HG03432 (cell line): Measurements from ENCODE around the gene SEMA4D.
A peak's percentile ranks its signal among the peaks of the same experiment; 100 is the strongest.

Experiments used
- ATAC-seq: cut with Tn5 transposase; IDR thresholded peaks from one replicate; pipeline ENCODE4 v1.9.1; 2021; ENCODE audit warnings: mild to moderate bottlenecking, moderate library complexity; ENCODE audit not compliant: unreplicated experiment

SEMA4D gene

DNA sequence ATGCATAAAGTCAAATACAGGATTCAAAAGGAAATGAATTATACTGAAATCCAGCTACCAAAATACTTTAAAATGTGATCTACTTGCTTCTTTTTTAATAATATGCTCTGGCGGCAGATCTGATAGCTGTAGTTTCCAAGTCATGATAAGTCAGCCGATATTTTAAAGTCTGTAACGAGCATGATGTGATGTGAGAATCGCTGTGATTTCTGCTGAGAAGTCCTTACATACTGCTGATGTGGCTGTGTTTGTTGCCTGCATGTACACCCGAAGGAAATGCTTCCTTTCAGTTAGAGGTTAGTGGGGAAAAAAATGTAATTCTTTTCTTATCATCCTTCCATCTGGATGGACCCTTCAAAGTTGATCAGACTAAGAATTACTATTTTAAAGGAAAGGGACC is 4.8 kb upstream of the SEMA4D start:
- ATAC-seq, result no peak

DNA sequence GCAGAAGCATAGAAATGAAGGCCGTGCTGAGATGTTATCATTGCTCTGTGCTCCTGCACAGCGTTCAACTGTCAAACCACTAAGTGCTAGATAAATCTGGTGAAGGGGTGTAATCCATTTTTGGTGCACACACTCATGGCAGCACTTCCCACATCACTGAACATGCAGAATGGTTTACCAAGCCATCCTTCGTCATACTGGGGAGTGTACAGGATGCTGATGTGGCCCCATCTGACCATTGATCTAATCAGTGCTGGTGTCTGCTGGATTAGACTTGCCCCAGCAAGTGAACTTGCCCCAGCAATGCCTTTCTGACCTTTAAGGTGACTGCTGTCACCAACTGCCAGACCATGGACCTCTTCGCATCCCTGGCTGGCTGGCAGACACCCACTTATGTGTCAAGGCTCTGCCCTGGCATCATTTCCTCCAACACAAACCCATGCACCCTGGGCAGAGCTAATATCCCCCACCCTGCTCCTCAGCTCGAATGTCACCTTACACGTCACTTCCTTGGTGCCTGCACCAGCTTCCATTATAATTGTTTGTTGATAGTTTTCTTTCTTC is 4.2 kb upstream of the SEMA4D start:
- ATAC-seq, result no peak

DNA sequence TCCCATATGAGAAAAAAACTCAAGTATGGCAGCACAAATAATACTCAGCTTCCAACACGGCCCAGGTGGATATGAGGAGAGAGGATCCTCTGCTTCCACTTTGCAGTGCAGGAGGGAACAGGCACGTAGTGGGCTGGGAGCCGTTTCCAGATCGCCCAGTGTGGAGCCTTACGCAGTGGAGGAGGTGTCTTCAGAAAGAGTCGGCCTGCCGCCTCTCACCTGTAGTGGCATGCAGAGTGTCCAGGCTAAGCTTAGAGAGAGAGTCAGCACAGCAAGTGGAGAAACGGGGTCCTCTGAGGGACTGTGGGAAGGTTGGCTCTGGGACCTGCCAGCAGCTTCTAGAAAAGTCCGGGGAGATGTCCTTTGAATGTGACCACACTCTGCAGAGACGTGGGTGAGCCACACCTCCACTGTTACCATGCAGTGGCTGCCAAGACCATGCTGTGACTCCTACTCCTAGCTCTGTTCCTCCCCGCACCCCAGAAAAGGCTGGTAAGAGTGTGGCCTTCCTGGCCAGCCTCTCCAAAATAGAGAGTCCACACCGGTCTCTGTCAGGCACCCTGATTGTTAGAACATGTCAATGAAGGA is 3.5 kb upstream of the SEMA4D start:
- ATAC-seq, result no peak

DNA sequence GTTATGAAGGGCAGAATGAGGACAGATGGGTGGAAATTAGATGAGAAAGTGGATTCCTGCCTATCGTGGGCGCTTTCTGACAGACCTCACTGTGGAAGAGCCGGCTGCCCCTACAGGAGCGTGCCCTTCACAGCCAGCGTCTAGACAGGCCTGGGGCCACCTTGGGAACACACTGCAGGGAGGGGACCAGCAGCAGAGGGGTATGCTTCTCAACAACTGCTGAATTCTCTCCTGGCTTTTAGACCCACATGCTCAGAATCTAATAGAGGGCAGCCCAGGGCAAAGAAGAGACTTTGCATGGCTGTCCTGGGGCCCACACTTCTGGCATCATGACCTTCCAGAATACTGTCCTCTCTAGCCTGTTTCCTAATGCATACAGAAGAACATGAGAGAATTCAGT is 2.1 kb upstream of the SEMA4D start:
- ATAC-seq, result no peak

DNA sequence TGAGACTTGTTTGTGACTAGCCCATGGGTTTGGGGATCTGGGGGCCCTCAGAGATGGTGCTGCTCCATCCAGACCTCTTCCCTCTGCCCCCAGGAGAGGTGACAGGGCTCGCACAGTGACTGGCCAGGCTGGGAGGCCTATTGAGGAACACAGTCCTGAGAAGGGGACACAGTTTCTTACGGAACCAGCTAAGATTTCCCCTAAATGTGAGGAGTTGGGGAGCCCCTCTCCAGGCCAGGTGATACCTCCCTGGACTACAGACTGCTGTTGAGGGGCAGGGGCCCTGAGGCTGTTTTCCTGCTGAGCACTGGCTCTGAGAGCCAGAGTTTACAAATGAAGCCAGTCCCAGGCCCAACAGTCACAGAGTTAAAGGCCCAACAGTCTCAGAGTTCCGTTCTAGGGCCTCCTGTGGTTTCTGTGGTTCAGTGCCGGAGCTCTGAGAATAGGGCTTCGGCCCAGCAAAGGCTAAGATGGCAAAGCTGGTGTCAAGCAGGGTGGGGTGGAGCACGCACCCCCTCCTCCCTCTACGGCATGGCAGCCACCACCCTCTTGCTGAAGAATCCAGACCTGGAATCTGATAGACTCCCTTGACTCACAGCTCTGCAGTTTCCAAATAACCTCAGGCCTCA is 1.1 kb upstream of the SEMA4D start:
- peak; percentile 36 for ATAC-seq

DNA sequence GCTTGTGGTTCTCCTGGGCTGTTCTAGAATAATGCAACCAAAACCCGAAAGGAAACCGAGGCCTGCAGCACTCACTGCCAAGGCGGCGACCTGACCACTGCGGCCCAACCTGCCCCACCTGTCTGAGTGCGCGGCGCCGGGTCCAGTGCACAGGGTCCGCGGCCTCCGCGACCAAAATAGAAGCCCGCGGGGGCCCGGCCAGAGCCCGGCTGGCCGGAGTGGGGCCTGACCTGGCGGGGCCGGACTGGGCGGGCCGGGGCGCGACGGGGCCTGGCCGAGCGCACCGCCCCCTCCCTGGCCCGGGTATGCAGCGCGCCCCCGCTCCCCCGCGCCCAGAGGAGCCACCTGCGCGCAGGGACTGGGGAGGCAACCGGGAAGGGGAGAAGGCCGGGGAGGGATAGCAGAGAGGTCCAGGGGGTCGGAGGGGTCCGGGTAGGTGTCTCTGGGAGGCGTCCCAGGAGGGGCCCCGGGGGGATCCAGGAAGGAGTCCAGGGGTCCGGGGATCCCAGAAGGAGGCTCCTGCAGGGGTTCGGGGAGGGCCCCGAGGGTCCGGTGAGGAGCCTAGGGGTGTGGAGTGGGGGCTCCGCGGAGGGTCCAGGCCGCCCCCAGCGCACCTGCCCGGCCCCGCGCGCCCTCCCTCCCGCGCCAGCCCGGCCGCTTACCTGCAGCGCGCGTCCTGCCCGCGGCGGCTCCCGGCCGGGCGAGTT is 503 bp downstream of the SEMA4D start:
- ATAC-seq, result peak; percentile 26

DNA sequence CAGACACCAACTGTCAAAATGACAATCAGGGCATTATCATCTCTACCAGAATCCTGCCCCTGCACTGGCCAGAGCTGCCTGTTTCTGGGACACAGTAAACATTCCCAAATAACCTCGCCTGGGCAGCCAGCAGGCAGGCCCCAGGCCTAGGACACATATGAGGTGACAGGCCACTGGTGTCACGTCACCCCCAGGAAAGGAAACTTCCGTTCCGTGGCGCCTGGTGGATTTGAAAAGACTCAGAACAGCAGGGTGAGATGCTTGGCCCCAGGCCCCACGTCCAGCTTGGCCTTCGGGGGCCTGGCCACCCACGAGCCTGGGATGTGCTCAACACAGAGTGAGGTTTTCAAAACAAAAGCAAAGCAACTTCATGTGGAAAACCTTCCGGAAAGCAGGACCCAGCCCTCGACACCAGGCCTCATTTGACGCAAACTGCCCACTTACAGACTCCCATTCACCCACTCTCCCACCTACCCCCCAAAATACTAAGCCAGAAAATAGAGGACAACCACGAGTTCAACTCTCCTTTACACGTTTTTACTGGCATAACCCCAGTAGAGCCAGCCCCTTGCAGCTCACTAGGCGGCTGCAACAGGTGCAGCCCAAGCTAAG is 1.2 kb downstream of the SEMA4D start:
- ATAC-seq, result no peak

DNA sequence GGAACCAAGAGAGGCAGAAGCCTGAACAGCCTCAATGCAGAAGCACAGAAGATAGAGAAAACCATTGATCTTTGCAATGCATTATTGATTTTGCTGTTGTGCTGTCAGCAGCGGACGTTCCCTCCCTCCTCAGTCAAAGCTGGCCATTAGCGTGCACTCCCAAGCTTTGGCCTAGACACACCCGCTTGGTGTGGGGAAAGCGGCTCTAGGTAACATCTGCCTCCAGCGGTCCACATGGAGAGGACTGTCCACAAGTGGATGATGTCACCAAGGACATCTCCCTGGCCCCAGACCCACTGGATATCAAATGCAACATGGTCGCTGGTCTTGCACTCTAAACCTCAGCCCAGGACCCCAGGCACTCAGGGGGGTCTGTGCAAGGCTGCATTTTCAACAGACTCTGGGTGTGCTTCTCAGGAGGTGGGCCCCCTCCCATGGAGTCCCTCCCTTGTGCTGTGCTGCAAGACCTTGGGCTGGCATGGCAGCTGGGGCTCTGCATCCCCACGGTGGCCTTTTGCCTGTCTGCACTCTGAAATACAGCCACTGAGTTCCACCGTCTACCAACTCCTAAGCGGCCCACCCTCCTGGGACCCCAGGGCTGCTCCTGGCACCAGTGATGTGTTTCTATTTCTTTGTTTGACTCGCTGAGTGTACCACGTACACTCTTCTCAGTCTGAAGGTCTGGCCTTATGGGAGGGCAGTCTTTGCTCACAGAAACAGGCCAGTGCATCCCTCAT is 1.9 kb downstream of the SEMA4D start:
- no peak for ATAC-seq

DNA sequence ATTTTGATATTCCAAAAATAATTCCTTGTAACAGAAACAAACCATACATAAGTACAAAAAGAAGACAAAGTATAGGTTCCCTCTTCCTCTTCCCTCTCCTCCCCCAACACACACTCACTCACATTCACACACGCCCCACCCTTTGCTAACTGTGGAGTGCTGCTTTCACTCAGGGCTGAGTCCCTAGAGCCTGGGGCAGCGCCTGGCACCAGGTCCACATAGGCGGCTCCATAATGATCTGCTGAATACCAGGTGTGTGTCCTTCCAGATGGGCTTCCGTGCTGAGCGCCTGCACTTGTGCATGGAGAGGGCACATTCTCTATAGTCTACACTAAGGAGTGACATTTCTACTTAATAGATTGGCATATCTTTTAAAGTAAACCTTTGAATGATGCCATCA is 3.7 kb downstream of the SEMA4D start:
- ATAC-seq, result no peak

DNA sequence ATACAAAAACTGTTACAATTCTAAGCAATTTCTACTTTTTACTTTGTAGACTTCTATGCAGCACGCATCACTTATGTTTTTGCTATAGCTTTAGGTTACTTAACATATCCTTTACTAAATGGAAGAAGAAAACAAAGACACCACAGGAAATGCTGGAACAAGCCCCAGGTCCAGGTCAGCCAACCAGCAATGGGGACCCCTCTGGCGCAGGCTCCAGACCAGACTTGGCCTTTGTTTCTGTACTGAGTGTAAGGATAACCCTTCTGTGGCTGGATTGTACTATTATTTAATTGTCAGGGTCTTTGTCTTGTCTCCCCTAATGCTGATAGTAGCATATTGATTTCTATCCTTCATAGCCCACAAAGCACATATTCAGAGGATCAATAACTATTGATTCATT is 4.2 kb downstream of the SEMA4D start:
- no peak for ATAC-seq

DNA sequence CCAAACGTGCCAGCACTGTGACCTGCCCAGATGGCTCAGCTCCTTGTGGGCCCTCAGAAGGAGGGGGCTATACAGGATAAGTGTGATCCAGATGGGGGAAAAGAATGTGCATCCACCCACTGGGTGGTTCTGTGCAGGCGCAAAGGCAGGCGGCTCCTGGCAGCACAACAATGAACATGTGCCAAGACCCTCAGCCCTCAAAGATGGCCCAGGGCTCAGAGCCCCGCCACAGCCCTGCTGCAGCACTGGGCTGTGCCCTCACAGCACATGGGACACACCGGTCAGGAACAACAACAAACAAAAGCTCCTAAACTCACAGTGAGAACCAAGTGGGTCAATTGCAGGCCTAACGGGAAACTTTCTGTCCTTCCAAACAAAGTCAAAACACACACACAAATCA is 4.7 kb downstream of the SEMA4D start:
- ATAC-seq, result no peak

DNA sequence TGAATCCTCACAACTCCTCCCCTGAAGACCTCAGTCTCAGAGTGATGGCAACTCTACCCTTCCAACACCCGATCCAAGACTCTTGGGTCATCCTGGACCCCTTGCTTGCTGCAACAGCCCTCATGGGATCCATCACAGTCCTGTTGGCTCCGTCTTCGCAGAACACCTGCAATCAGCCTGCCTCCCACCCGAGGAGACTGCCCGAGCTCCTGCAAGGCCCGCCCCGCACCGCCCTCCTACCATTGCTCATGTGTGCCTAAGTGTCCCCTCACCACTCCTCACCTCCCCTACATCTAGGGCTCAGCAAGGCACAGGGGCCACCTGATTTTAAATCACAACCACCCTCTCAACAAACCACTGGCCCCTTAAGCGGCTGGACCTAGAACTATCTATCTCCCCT is 5.3 kb downstream of the SEMA4D start:
- ATAC-seq, result no peak

DNA sequence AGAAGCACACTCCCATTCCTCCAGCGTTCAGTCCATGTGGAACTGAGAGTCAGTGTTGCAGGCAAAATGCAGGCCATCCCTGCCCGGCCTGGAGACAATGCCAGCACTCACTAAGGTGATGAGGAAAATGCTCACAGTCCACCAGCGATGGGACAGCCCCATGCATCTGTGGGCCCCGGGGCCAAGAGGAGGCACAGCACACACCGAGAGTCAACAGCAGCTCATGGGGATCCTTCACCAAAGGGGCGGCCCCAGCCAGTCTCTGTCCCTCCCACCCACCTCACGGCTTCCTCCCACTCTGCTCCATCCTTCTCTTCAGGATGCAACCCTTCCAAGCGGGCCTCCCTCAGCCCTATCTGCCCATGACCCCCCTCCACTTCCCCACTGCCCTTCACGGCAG is 6.2 kb downstream of the SEMA4D start:
- no peak for ATAC-seq

DNA sequence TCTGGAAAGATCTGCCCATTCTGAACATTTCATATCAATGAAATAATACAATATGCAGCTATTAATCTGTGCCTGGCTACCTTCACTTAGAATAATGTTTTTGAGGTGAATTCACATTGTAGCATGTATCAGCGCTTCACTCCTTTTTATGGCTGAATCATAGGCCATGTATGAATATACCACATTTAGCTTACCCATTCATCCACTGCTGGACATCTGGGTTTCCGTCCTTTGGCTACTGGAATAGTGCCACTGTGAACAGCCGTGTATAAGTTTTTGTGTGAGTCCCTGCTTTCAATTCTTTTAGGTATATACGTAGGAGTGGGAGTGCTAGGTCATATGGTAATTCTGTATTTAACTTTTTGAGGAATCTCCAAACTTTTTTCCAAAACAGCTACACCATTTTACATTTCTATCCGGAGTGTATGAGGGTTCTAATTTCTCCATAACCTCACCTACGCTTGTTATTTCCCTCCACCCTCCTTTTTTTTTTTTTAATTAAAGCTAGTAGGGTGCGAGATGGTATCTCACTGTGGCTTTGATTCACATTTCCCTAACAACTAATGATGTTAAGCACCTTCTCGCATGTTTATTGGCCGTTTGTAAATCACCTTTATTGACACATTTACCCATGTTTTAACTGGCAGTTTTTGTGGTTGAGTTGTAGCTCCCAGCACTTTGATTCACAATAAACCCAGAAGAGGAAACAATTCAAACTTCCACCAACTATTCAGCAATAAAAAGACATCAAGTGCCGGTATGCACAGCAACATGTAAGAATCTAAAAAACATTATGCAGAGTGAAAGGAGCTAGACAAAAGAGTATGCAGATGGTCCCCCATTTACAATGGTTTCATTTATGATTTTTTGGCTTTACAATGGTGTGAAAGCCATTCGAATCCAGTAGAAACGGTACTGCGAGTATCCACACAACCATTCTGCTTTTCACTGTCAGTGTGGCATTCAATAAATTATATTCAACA is 8.1 kb downstream of the SEMA4D start:
- ATAC-seq, result peak; percentile 44

DNA sequence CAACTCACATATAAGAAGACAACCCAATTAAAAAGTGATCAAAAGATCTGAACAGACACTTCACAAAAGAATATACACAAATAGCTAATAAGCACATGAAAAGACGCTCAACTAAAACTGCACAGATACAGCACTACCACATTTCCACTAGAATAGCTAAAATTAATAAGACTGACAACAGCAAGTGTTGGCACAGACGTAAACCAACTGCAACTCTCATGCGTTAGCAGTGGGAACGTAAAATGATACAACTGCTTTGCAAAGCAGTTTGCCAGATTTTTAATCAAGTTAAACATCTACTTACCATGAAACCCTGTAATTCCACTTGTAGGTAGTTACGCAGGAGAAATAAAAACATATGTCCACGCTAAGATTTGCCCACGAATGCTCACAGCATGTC is 9.0 kb downstream of the SEMA4D start:
- no peak for ATAC-seq

DNA sequence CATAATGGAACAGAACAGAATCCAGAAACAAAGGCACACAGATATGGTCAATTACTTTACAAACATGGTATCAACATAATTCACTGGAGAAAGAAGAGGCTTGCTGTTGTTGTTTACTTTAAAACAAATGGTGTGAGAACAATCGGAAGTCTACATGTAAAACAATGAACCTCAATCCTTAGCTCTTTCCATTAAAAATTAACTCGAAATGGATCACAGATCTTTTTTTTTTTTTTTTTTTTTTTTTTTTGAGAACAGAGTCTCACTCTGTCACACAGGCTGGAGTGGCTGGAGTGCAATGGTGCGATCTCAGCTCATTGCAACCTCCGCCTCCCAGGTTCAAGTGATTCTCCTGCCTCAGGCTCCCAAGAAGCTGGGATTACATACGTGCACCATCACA is 9.8 kb downstream of the SEMA4D start:
- no peak for ATAC-seq

DNA sequence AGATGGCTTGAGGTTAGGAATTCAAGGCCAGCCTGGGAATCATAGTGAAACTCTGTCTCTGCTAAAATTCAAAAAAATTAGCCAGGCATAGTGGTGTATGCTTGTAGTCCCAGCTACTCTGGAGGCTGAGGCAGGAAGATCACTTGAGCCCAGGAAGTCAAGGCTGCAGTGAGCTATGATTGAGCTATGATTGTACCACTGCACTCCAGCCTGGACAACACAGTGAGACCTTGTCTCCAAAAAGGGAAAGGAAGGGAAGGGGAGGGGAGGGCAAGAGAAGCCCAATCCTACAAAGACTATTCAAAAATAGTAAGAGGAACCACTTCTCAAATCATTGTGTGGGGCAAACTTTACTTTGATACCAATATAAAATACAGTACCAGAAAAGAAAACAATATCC is 11.2 kb downstream of the SEMA4D start:
- no peak for ATAC-seq

DNA sequence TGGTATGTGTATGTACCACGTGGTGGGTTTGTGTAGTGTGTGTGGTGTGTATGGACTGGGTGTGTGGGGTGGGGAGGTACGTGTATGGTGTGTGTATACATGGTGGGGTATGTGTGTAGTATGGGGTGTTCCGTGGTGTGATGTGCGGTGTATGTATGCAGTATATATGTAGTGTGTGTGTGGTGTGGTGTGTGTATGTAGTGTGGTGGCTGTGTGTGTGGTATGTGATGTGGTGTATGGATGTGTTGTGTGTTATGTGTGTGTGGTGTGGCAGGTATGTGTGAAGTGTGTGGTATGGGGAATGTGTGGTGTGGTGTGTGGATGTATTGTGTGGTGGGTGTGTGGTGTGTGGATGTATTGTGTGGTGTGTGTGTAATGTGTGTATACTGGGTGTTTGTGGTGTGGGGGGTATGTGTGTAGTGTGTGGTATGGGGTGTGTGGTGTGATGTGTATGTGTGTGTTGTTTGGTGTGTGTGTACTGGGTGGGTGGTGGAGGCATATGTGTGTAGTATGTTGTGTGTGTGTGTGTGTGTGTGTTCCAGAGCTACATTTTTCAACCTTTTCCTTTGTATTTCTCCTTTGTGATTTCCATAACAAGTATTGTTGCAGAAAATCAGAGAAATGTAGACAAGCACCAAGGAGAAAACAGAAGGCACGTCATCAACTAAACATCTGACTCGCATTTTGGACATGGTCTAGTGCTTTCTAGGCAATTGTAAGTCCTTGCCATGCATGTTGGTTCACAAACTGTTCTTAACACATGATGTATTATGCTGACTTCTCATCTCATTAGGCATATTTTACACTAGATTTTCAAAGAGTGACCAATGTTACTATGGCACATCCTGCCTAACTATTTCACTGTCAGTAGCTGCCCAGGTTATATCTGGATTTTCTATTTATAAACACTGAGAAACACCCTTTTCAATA is 13.2 kb downstream of the SEMA4D start:
- peak; percentile 49 for ATAC-seq
